SK-N-MC (cell line): ENCODE data around the gene UBL7.

Experiments
- DNase-seq: peaks from one replicate; pipeline ENCODE4 v3.0.0-alpha.2; 2011; ENCODE audit warnings: low read depth, low spot score
- H3K27ac ChIP-seq: fragments of 200-600 bp; sonication (generic); 2 replicates; pipeline ENCODE4 v1.5.1; 2016; ENCODE audit warnings: mixed run types
- H3K36me3 ChIP-seq: fragments of 200-600 bp; sonication (generic); 2 replicates; pipeline ENCODE4 v1.6.1; 2017; ENCODE audit warnings: antibody characterized with exemption, low read length, mixed read lengths; ENCODE audit not compliant: insufficient read depth
- H3K4me3 ChIP-seq: fragments of 200-600 bp; sonication (generic); 2 replicates; pipeline ENCODE4 v1.5.1; 2016
- H3K9ac ChIP-seq: fragments of 200-600 bp; sonication (generic); 2 replicates; pipeline ENCODE4 v1.8.0; 2017; ENCODE audit warnings: mixed run types, mixed read lengths; ENCODE audit not compliant: insufficient read length
- H3K9me3 ChIP-seq: fragments of 200-600 bp; sonication (generic); 2 replicates; pipeline ENCODE4 v1.6.1; 2017; ENCODE audit warnings: low read depth, mild to moderate bottlenecking, antibody characterized with exemption, low read length, moderate library complexity, mixed read lengths
- EZH2 ChIP-seq: fragments of 200-600 bp; sonication (generic); IDR thresholded peaks from one replicate; pipeline ENCODE4 v1.6.1; 2017; ENCODE audit warnings: antibody characterized with exemption
- FOXP2 ChIP-seq: optimal IDR thresholded peaks from 2 replicates; pipeline ENCODE3; 2011; ENCODE audit warnings: mild to moderate bottlenecking, moderate library complexity; ENCODE audit not compliant: insufficient read depth; ENCODE audit errors: extremely low read length, control extremely low read depth
- POLR2AphosphoS5 ChIP-seq: IDR thresholded peaks from 2 replicates; pipeline ENCODE4 v1.6.1; 2012; ENCODE audit warnings: mild to moderate bottlenecking, low read depth, low read length, borderline replicate concordance

Gene UBL7

DNA sequence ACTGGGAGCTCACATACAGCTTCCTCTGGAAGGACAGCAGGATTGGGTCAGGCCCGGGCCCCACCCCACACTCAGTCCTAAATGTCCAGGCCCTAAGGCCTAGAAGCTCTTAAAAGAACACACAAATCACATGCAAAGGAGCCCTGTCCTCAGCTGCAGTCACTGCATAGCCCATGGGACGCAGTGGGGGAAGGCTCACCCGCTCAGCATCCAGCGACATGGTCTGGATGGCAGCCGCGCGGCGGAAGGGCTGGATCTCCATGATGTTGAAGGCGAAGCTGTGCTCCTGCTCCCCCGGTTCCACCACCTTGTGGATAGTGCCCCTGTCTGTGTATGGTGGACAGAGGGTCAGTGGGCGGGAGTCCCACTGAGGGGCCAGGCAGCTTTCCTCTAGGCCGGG lies 49.3 kb downstream of the UBL7 start:
- no peak for DNase-seq
- no peak overlapping the region for H3K27ac ChIP-seq
- no peaks in the 10 kb centered on the region for H3K36me3 ChIP-seq
- no peak overlapping the region for H3K4me3 ChIP-seq
- H3K9me3 ChIP-seq: no peaks in the 10 kb centered on the region
- H3K9ac ChIP-seq: no peak overlapping the region
- TF ChIP-seq EZH2: no peak
- no peak for TF ChIP-seq POLR2AphosphoS5
- no peak for TF ChIP-seq FOXP2

DNA sequence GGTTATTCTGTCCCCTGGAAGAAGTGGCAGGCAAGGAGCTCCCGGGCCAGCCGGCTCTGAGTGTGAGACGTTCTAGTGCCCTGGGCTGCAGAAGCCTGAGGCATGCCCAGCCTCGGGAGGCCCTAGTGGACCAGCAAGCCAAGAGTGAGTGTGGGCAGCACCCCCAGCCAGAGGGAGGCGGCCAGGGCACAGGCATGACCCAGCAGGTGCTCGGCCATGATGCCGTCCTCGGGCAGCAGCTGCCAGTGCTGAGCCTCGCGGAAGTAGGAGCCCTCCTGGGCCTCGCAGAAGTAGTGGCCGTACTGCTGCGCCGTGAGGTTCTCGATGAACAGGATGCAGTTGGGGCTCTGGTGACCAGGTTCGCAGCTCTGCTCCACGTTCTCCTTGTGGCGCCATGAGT lies 50.5 kb downstream of the UBL7 start:
- no peak for DNase-seq
- H3K9me3 ChIP-seq: no peaks in the 10 kb centered on the region
- H3K27ac ChIP-seq: no peak overlapping the region
- H3K9ac ChIP-seq: no peak overlapping the region
- H3K36me3 ChIP-seq: no peaks in the 10 kb centered on the region
- no peak overlapping the region for H3K4me3 ChIP-seq
- no peak for TF ChIP-seq FOXP2
- no peak for TF ChIP-seq EZH2
- no peak for TF ChIP-seq POLR2AphosphoS5

DNA sequence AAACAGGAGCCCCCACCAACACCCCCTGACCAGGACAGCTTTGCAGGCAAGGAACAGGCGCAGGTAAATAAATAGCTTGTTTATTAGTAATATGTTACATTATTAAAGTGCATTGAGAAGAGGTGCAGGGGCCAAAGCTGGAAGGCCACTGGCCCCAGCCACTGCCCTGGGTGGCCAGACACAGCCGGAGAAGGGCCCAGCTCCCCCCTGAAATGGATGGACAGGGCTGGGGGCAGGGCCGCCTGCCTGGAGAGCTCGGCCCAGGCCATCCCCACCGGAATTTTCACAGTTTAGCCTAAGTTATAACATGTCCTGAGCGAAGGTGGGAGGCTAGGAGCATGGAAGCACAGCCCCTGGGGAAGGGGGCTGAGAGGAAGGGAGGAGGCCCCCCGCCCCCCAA lies 51.7 kb downstream of the UBL7 start:
- H3K36me3 ChIP-seq: no peaks in the 10 kb centered on the region
- TF ChIP-seq EZH2 (no peak), FOXP2 (no peak), POLR2AphosphoS5 (no peak)
- no peak overlapping the region for H3K9ac ChIP-seq
- no peak overlapping the region for H3K4me3 ChIP-seq
- no peak overlapping the region for H3K27ac ChIP-seq
- no peak for DNase-seq
- H3K9me3 ChIP-seq: no peaks in the 10 kb centered on the region

DNA sequence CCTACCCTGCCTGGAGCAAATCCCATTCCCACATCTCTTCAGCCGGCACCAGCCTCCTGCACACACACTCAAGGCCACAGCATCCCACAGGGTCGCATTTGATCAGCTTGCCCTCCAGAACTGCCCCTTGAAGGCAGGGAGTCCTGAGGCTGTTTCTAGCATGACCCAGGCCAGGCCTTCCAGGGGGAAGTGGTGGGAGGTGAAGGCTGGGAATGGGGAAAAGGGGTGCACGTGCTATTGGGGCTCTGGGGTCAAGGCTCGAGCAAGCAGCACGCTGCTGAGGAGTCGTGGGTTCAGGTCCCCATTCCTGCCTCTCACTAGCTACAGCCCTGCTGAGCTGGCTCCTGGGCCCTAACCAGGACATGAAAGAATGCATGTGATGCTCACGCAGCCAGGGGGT lies 52.1 kb downstream of the UBL7 start:
- Histone ChIP-seq H3K9ac (no peak overlapping the region), H3K27ac (no peak overlapping the region), H3K4me3 (no peak overlapping the region), H3K9me3 (no peaks in the 10 kb centered on the region), H3K36me3 (no peaks in the 10 kb centered on the region)
- DNase-seq: no peak
- no peak for TF ChIP-seq FOXP2
- no peak for TF ChIP-seq EZH2
- no peak for TF ChIP-seq POLR2AphosphoS5

DNA sequence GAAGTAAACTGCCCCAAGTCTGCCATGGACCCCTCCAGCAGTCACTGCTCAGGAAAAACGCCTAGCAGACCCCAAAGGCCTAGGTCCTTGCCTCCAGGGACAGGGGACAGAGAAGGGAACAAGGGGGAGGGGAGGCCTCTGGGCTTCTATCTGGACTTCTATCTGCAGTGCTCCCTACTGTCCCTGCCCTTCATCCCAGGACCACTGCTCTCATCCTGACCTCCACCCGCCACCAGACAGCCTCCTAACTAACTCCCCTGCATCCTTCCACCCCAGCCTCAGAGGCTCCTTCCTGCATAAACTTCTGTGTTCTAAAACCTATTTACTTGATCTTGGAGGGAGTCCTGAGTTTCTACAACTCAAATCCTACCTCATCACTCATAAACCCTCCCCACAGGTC lies 52.6 kb downstream of the UBL7 start:
- H3K4me3 ChIP-seq: no peak overlapping the region
- no peak overlapping the region for H3K9ac ChIP-seq
- TF ChIP-seq POLR2AphosphoS5: no peak
- H3K9me3 ChIP-seq: no peaks in the 10 kb centered on the region
- no peaks in the 10 kb centered on the region for H3K36me3 ChIP-seq
- H3K27ac ChIP-seq: no peak overlapping the region
- no peak for DNase-seq

DNA sequence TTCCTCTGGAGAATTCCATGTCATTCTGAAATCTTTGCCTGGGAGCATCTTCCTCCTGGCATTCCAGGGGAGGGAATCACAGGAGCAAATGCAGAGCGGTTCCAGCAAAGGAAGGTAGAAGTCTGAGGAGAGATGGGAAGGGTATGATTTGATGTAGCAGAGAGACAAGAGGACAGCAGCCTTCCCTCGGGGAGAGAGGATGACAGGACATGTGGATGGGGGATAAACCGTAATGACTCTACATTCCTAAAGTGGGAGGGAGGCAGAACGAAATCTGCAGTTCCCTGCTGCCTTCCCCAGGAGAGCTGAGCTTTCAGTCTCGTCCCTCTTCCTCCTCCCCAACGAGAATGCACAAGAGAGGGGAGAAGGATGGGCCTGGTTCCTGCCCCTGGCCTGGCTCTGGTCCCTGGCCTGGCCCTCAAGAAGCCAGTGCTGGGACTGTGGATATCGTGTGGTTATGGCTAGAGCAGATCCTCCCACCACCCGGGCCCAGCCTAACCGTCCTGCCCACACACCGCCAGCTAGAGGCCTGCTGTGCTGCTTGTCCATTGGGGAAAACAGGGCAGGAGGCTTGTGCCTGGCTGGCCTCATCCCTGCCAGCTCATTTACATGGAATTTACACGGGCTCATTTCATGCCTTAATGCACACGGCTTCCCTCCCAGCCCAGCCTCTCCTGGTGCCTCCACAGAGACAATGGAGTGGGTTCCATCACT lies 53.8 kb downstream of the UBL7 start:
- H3K36me3 ChIP-seq: no peaks in the 10 kb centered on the region
- no peak for TF ChIP-seq FOXP2
- no peak for TF ChIP-seq POLR2AphosphoS5
- TF ChIP-seq EZH2: no peak
- H3K9me3 ChIP-seq: no peaks in the 10 kb centered on the region
- H3K27ac ChIP-seq: no peak overlapping the region
- no peak overlapping the region for H3K4me3 ChIP-seq
- no peak for DNase-seq
- H3K9ac ChIP-seq: no peak overlapping the region

DNA sequence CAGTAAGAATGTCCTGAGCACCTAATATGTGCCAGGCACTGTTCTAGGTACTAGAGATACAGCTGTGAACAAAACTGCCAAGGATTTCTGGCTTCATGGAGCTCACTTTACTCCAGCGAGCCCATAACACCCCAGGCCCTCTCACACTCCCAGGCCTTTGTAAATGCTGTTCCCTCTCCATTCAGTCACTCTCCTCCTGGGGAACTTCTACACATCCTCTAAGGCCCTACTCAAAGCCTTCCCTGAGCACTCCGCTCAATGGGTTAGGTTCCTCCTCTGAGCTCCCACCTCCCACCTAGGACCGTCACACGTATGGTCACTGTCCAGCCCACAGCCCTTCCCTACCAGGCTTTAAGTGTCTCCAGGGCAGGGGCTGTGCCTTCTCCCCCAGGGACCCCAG lies 54.4 kb downstream of the UBL7 start:
- Histone ChIP-seq H3K36me3 (no peaks in the 10 kb centered on the region), H3K4me3 (no peak overlapping the region), H3K27ac (no peak overlapping the region), H3K9me3 (no peaks in the 10 kb centered on the region), H3K9ac (no peak overlapping the region)
- TF ChIP-seq POLR2AphosphoS5 (no peak), EZH2 (no peak), FOXP2 (no peak)
- DNase-seq: no peak

DNA sequence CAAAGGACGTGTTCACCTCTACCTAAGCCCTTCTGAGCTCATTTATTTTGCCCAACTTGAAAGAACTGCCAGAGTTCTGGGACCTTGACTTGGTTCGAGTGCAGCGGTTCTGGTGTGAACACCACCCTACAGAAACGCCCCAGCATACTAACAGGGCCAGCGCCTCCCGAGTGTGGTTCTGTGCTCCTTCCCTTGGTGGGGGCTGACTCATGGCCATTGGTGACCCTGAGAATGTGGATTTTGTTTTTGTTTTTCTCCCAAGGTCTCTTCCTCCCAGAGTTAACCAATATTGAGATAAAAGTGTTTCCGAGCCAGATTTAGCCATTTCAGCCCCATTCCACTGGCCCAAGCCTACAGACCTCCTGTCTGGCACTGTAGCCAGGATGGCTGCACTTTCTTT lies 55.1 kb downstream of the UBL7 start:
- TF ChIP-seq POLR2AphosphoS5 (no peak), EZH2 (no peak), FOXP2 (no peak)
- Histone ChIP-seq H3K36me3 (no peaks in the 10 kb centered on the region), H3K9ac (no peak overlapping the region), H3K4me3 (no peak overlapping the region), H3K9me3 (no peaks in the 10 kb centered on the region), H3K27ac (no peak overlapping the region)
- DNase-seq: no peak

DNA sequence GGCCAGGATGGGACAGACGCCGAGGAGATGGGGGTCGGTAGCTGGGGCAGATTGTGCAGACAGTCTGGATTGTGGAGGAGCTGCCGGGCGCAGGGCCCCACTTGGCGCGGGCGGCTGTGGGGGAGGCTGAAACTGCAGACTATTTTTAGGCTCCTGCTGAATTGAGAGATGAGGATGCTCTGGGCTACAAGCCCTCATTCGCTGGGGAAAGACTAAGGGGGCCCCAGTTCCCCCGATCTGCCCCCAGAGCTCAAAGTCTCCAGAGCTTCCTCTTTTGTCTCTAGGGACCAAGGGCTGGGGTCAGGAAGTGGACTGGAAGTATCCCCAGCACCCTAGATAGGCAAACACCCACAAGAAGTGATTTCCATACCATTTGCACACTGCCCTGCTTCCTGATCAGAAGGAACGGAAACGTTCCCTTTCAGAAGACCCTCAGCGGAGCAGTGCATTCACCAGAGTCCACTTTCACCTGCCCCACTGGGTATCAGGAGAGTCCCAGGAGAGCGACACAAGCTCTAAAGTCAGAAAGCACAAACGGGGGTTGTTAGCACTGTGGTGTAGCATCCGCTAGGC lies 56.9 kb downstream of the UBL7 start:
- H3K27ac ChIP-seq: no peak overlapping the region
- no peak overlapping the region for H3K9ac ChIP-seq
- H3K4me3 ChIP-seq: no peak overlapping the region

More for the DNA sequence above, 56.9 kb downstream of the UBL7 start:
- H3K36me3 ChIP-seq: no peaks in the 10 kb centered on the region
- no peaks in the 10 kb centered on the region for H3K9me3 ChIP-seq
- no peak for DNase-seq
- TF ChIP-seq EZH2: no peak
- no peak for TF ChIP-seq FOXP2
- TF ChIP-seq POLR2AphosphoS5: no peak
